ENCODE results near the gene RBM47. TPM values are rescaled to one million over a fixed set of nuclear protein-coding genes. Genes with fewer than 3 reads are reported as not detected.
A peak's percentile ranks its signal among the peaks of the same experiment; 100 is the strongest.

RBM47 gene
- total and polyA plus RNA-seq, 3 donors from 2014 or later = 17.8 to 95.1 (median 51.7) TPM

DNA sequence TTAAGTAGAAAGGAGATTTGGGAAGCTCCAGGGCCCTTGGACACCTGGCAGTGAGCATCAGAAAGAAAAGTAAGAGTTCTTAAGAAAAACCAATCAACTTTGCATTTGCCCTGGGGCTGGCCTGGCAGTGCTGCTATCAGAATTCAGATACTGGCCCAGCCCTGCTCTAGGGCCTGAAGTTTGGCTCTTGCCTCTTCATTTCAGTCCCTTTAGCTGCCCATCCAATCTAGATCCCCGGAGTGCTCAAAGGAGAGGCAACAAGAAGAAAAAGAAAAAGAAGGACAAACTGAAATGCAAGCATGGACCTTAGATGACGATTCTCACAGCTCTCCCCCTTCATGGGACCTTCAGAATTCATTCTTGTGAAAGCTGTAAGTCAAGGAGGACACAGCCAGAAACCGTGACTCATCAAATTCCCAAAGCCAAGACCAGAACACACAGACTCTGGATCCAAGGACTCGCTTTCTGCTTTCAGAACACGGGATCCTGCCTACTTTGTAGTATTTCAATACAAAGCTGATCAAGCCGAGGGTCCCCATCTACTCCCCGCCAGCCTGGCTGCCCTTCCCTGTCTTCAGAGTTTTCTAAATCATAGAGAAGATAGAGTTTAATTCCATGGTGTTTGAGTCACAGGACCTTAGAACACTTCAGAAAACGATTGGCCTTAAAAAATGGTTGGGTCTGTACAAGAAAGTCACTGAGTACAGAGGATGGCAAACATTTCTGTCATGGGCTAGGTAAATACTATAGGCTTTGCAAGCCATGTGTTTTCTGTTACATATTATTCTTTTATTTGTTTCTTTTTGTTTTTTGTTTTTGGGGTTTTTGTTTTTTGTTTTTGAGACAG is 103.7 kb downstream of the RBM47 start:
- Histone ChIP-seq H3K9me3 (no peaks in the 10 kb centered on the region), H3K36me3 (ENCODE audit: low read depth, missing control alignments) (no peaks in the 10 kb centered on the region), H3K4me1 (peaks cover 14% of the 10 kb centered on the region), H3K27me3 (no peaks in the 10 kb centered on the region), H3K4me3 (no peak overlapping the region), H3K27ac (peak overlapping the region; percentile 10 to 55)
- intact Hi-C loops (cut with DNase I; ENCODE audit: low total_unique reads) = no loop called here
- DNase-seq = peak; percentile 64
- 39 to 48% methylated on average over 8 of the region's 8 CpGs for WGBS, 2 donors
- TF ChIP-seq CTCF (IDR thresholded peaks at IDR 0.05) (no peak), POLR2A (IDR thresholded peaks at IDR 0.05) (no peak)

GRCh38 chr4:40524366-40525041 is 105.2 kb downstream of the RBM47 start:
- Histone ChIP-seq H3K27me3 (no peaks in the 10 kb centered on the region), H3K4me3 (no peak overlapping the region), H3K4me1 (peaks cover 14% of the 10 kb centered on the region), H3K9me3 (no peaks in the 10 kb centered on the region), H3K27ac (peak overlapping the region in 1 of 2 donors; percentile 10), H3K36me3 (ENCODE audit: low read depth, missing control alignments) (no peaks in the 10 kb centered on the region)
- DNase-seq = peak; percentile 17
- intact Hi-C loops (cut with DNase I; ENCODE audit: low total_unique reads) = no loop called here
- 52 to 56% methylated on average over 10 to 11 of the region's 11 CpGs for WGBS, 2 donors
- TF ChIP-seq POLR2A (IDR thresholded peaks at IDR 0.05) = no peak
- no peak for TF ChIP-seq CTCF (IDR thresholded peaks at IDR 0.05)

- intact Hi-C loops (cut with DNase I; ENCODE audit: low total_unique reads) = no loop called here
- no peaks in the 10 kb centered on the region for H3K9me3 ChIP-seq
- no peak for TF ChIP-seq CTCF (IDR thresholded peaks at IDR 0.05)
- no peak for TF ChIP-seq POLR2A (IDR thresholded peaks at IDR 0.05)
- 93 to 95% methylated on average over 6 to 7 of the region's 7 CpGs for WGBS, 2 donors
- no peak overlapping the region for H3K27ac ChIP-seq
- peaks cover 14% of the 10 kb centered on the region for H3K4me1 ChIP-seq
- H3K4me3 ChIP-seq = no peak overlapping the region
- H3K36me3 ChIP-seq (ENCODE audit: low read depth, missing control alignments) = no peaks in the 10 kb centered on the region
- DNase-seq = no peak
- no peaks in the 10 kb centered on the region for H3K27me3 ChIP-seq
Measured at GRCh38 chr4:40523581-40523980, 106.1 kb downstream of the RBM47 start.

DNA sequence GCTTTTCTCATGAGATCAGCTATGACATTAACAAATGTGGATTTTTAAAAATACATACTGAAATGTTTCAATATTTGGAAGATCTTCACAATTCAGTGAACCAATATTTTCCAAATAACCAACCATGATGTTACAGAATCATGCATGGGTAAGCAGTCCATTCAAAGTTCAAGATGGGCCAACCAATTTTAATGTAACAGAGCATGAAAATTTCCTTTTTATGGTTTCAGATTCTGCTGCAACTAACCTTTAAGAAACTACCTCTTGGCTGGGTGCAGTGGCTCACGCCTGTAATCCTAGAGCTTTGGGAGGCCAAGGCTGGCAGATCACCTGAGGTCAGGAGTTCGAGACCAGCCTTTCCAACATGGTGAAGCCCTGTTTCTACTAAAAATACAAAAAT is 107.7 kb downstream of the RBM47 start:
- TF ChIP-seq POLR2A (IDR thresholded peaks at IDR 0.05) (no peak), CTCF (IDR thresholded peaks at IDR 0.05) (no peak)
- Histone ChIP-seq H3K4me1 (peaks cover 14% of the 10 kb centered on the region), H3K9me3 (no peaks in the 10 kb centered on the region), H3K27me3 (no peaks in the 10 kb centered on the region), H3K36me3 (ENCODE audit: low read depth, missing control alignments) (no peaks in the 10 kb centered on the region), H3K4me3 (no peak overlapping the region), H3K27ac (no peak overlapping the region)
- intact Hi-C loops (cut with DNase I; ENCODE audit: low total_unique reads) = no loop called here
- 86 to 94% methylated on average over 2 of the region's 2 CpGs for WGBS, 2 donors
- DNase-seq = no peak
